IPS-11a (cell line): ENCODE measurements around the gene NFE2L3.
A peak's percentile ranks its signal among the peaks of the same experiment; 100 is the strongest.
"Not testable (repeated sequence)": the region's sequence is repeated elsewhere in the genome, so short reads cannot be mapped to it uniquely, and the experiment has no call there.

ENCODE experiments used
- H3K4me3 ChIP-seq: one replicate; pipeline ENCODE4 v1.5.1; 2013; ENCODE audit warnings: low read depth, low read length, control low read depth

The NFE2L3 gene

GRCh38 chr7:26185844-26186180 is 33.8 kb downstream of the NFE2L3 start:
- H3K4me3 ChIP-seq, result no peak overlapping the region

GRCh38 chr7:26186364-26187311 is 34.6 kb downstream of the NFE2L3 start:
- no peak overlapping the region for H3K4me3 ChIP-seq

- H3K4me3 ChIP-seq, result no peak overlapping the region
Measured at GRCh38 chr7:26187380-26188205, 35.6 kb downstream of the NFE2L3 start.

GRCh38 chr7:26188206-26188956 is 36.4 kb downstream of the NFE2L3 start:
- H3K4me3 ChIP-seq, result no peak overlapping the region

- H3K4me3 ChIP-seq, result no peak overlapping the region
Measured at GRCh38 chr7:26188957-26189541, 37.1 kb downstream of the NFE2L3 start.

- no peak overlapping the region for H3K4me3 ChIP-seq
Measured at GRCh38 chr7:26189697-26190096, 37.7 kb downstream of the NFE2L3 start.

GRCh38 chr7:26190417-26190869 is 38.4 kb downstream of the NFE2L3 start:
- no peak overlapping the region for H3K4me3 ChIP-seq

GRCh38 chr7:26191233-26191973 is 39.4 kb downstream of the NFE2L3 start:
- H3K4me3 ChIP-seq, result no peak overlapping the region

- H3K4me3 ChIP-seq, result no peak overlapping the region
Measured at GRCh38 chr7:26191974-26192479, 40.0 kb downstream of the NFE2L3 start.

- no peak overlapping the region for H3K4me3 ChIP-seq
Measured at GRCh38 chr7:26192485-26193087, 40.6 kb downstream of the NFE2L3 start.

GRCh38 chr7:26193432-26194207 is 41.6 kb downstream of the NFE2L3 start:
- no peak overlapping the region for H3K4me3 ChIP-seq

- not testable (repeated sequence) for H3K4me3 ChIP-seq
Measured at GRCh38 chr7:26194764-26195163, 42.8 kb downstream of the NFE2L3 start.

- H3K4me3 ChIP-seq, result no peak overlapping the region
Measured at GRCh38 chr7:26195182-26195581, 43.2 kb downstream of the NFE2L3 start.

- H3K4me3 ChIP-seq, result peak overlapping the region; percentile 20
Measured at GRCh38 chr7:26195867-26196657, 44.1 kb downstream of the NFE2L3 start.

- peak overlapping the region; percentile 100 for H3K4me3 ChIP-seq
Measured at GRCh38 chr7:26197153-26198115, 45.4 kb downstream of the NFE2L3 start.

- H3K4me3 ChIP-seq, result peak overlapping the region; percentile 100
Measured at GRCh38 chr7:26198133-26198780, 46.3 kb downstream of the NFE2L3 start.
